ENCODE measurements around the gene EPX. TPM values are rescaled to one million over a fixed set of nuclear protein-coding genes. Genes with fewer than 3 reads are reported as not detected.

The EPX gene
- total and polyA plus RNA-seq, 2 of the 4 experiments (the other 2 are of a cell fraction): not detected

DNA sequence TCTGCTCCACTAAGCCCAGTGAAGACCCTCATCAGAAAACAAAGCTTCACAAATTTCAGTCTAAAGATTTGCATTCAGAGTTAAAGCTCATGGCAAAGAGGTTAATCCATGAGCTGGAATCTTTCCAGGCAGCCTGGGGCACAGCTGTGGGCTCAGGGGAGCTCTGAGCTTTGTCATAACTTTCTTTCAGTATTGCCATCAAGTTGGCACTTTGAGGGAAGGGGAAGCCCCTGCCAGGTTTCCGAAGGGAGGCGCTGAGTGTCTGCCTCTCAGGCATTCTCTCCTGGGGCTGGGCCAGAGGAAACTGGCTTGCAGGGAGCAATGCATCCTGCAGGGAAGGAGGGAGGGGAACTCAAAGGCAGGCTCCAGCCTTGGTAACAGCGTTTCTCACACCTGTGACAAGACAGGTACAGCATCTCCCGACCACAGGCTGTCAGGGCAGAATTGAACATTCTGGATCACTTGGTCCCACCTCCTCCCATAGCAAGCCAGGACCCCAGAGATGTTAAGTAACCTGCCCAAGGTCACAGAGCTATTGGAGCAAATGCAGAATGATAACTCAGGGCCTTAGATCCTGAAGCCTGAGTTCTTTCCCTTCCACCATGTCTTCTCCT is 49.8 kb downstream of the EPX start:
- H4K91ac ChIP-seq (ENCODE audit: insufficient read depth, low read depth, low read length): no peak overlapping the region
- H2BK15ac ChIP-seq (ENCODE audit: low read depth, low read length): no peak overlapping the region
- in situ Hi-C loops (cut with MboI; ENCODE audit: low sequenced_read_pairs) (no loop called here), intact Hi-C loops (cut with micrococcal nuclease) (no loop called here), dilution Hi-C loops (cut with HindIII; ENCODE audit: low sequenced_read_pairs, unreplicated experiment) (no loop called here)
- ATAC-seq (ENCODE audit: low read depth): no peak
- DNase-seq: no peak
- no peak overlapping the region for H3K27ac ChIP-seq (ENCODE audit: insufficient read depth, low read length)
- H3K27me3 ChIP-seq (ENCODE audit: control insufficient read depth, insufficient read depth, low read length): peaks cover 62% of the 10 kb centered on the region
- H3K23ac ChIP-seq (ENCODE audit: low read depth, low read length): no peak overlapping the region
- H2BK20ac ChIP-seq (ENCODE audit: low read depth, low read length): no peak overlapping the region
- no peaks in the 10 kb centered on the region for H3K9me3 ChIP-seq (ENCODE audit: control insufficient read depth, insufficient read depth, low read length)
- ChIA-PET CTCF (no interaction called here), POLR2A (ENCODE audit: unreplicated experiment) (no interaction called here)
- no peak overlapping the region for H2AK9ac ChIP-seq (replicated peaks; ENCODE audit: low read depth, low read length, poor library complexity)
- WGBS, 2 experiments (ENCODE audit: extremely low coverage in 2 of 2, insufficient read length in 1 of 2): 0% methylated on average over 1 of the region's 4 CpGs; no CpG with 5 or more reads in 1 of the 2 experiments
- H2AK5ac ChIP-seq (ENCODE audit: low read depth, low read length): no peak overlapping the region
- no peak overlapping the region for H3K4me3 ChIP-seq (ENCODE audit: insufficient read depth, low read depth, low read length)
- H3K9me1 ChIP-seq (ENCODE audit: insufficient read depth, low read length): no peaks in the 10 kb centered on the region
- no peak overlapping the region for H2BK120ac ChIP-seq (ENCODE audit: low read depth, low read length)
- H4K5ac ChIP-seq (ENCODE audit: low read depth, low read length): no peak overlapping the region
- no peak overlapping the region for H4K8ac ChIP-seq (ENCODE audit: low read depth in 2 of 2, low read length in 2 of 2)
- no peak overlapping the region for H2AFZ ChIP-seq (replicated peaks; ENCODE audit: low read length, poor library complexity)
- H3K56ac ChIP-seq (ENCODE audit: extremely low read depth, insufficient read depth, low read length): no peak overlapping the region
- no peaks in the 10 kb centered on the region for H3K36me3 ChIP-seq (ENCODE audit: control insufficient read depth, insufficient read depth, low read length)
- H3K4ac ChIP-seq (ENCODE audit: low read depth, low read length): no peak overlapping the region
- no peak overlapping the region for H2BK5ac ChIP-seq (ENCODE audit: low read depth, low read length, poor library complexity, severe bottlenecking)
- no peaks in the 10 kb centered on the region for H3K4me1 ChIP-seq (ENCODE audit: control insufficient read depth, insufficient read depth, low read length)
- BruUV-seq (replicated peaks): no TSS peak
- H3K18ac ChIP-seq (ENCODE audit: low read depth, low read length): no peak overlapping the region
- no peaks in the 10 kb centered on the region for H3K79me1 ChIP-seq (ENCODE audit: low read depth in 1 of 2, low read length in 2 of 2)
- H4K20me1 ChIP-seq (ENCODE audit: insufficient read depth, low read length): no peaks in the 10 kb centered on the region
- H3K14ac ChIP-seq (replicated peaks; ENCODE audit: low read depth, low read length): no peak overlapping the region
- H3K4me2 ChIP-seq (ENCODE audit: low read depth, low read length): no peak overlapping the region
- no peak overlapping the region for H3K9ac ChIP-seq (ENCODE audit: low read depth, low read length)
- TF ChIP-seq FOS (IDR thresholded peaks at IDR 0.05; ENCODE audit: low read depth, low read length) (no peak), MXI1 (IDR thresholded peaks at IDR 0.05; ENCODE audit: borderline replicate concordance, low read depth, low read length) (no peak), POLR2A (IDR thresholded peaks at IDR 0.05; ENCODE audit: low read depth, low read length) (no peak), MAFK (IDR thresholded peaks at IDR 0.05; ENCODE audit: low read depth, low read length) (no peak), BHLHE40 (IDR thresholded peaks at IDR 0.05; ENCODE audit: low read depth, low read length) (no peak), CHD1 (IDR thresholded peaks at IDR 0.05; ENCODE audit: low read depth, low read length) (no peak), NFE2L2 (IDR thresholded peaks at IDR 0.05; ENCODE audit: low read depth, low read length) (no peak), CEBPB (IDR thresholded peaks at IDR 0.05; ENCODE audit: low read depth, low read length) (no peak), RAD21 (IDR thresholded peaks at IDR 0.05; ENCODE audit: low read length) (no peak)
- TF ChIP-seq, protein P1, sequence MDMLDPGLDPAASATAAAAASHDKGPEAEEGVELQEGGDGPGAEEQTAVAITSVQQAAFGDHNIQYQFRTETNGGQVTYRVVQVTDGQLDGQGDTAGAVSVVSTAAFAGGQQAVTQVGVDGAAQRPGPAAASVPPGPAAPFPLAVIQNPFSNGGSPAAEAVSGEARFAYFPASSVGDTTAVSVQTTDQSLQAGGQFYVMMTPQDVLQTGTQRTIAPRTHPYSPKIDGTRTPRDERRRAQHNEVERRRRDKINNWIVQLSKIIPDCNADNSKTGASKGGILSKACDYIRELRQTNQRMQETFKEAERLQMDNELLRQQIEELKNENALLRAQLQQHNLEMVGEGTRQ (IDR thresholded peaks at IDR 0.05; ENCODE audit: low read depth, low read length): no peak
- TF ChIP-seq, protein P2, sequence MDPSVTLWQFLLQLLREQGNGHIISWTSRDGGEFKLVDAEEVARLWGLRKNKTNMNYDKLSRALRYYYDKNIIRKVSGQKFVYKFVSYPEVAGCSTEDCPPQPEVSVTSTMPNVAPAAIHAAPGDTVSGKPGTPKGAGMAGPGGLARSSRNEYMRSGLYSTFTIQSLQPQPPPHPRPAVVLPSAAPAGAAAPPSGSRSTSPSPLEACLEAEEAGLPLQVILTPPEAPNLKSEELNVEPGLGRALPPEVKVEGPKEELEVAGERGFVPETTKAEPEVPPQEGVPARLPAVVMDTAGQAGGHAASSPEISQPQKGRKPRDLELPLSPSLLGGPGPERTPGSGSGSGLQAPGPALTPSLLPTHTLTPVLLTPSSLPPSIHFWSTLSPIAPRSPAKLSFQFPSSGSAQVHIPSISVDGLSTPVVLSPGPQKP (IDR thresholded peaks at IDR 0.05; ENCODE audit: borderline replicate concordance, low read depth, low read length): no peak
- TF ChIP-seq, protein P3, sequence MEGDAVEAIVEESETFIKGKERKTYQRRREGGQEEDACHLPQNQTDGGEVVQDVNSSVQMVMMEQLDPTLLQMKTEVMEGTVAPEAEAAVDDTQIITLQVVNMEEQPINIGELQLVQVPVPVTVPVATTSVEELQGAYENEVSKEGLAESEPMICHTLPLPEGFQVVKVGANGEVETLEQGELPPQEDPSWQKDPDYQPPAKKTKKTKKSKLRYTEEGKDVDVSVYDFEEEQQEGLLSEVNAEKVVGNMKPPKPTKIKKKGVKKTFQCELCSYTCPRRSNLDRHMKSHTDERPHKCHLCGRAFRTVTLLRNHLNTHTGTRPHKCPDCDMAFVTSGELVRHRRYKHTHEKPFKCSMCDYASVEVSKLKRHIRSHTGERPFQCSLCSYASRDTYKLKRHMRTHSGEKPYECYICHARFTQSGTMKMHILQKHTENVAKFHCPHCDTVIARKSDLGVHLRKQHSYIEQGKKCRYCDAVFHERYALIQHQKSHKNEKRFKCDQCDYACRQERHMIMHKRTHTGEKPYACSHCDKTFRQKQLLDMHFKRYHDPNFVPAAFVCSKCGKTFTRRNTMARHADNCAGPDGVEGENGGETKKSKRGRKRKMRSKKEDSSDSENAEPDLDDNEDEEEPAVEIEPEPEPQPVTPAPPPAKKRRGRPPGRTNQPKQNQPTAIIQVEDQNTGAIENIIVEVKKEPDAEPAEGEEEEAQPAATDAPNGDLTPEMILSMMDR (conservative IDR thresholded peaks at IDR 0.05; ENCODE audit: low read depth, low read length): no peak
